Measurements from ENCODE around the gene IL15.
"Not testable (repeated sequence)": the region's sequence is repeated elsewhere in the genome, so short reads cannot be mapped to it uniquely, and the experiment has no call there.

Gene IL15

DNA sequence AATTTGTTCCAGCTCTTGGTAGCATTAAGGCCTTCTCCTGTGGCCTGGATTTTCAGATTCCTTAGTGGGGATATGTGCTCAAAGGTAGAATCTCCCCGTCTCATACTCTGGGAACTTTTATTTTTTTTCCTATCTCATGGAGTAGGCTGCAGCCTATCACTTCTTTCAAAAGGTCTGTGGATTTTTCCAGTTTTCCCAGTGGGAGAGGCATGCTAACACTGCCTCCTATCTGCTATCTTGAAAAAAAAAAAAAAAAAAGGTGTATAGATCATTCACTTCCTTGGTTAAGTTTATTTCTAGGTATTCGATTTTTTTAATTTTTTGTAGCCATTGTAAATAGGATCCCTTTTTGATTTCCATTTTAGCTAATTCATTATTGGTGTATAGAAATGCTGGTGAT, 67.1 kb downstream of the IL15 start:
- no peak for DNase-seq (ENCODE audit: low spot score)

DNA sequence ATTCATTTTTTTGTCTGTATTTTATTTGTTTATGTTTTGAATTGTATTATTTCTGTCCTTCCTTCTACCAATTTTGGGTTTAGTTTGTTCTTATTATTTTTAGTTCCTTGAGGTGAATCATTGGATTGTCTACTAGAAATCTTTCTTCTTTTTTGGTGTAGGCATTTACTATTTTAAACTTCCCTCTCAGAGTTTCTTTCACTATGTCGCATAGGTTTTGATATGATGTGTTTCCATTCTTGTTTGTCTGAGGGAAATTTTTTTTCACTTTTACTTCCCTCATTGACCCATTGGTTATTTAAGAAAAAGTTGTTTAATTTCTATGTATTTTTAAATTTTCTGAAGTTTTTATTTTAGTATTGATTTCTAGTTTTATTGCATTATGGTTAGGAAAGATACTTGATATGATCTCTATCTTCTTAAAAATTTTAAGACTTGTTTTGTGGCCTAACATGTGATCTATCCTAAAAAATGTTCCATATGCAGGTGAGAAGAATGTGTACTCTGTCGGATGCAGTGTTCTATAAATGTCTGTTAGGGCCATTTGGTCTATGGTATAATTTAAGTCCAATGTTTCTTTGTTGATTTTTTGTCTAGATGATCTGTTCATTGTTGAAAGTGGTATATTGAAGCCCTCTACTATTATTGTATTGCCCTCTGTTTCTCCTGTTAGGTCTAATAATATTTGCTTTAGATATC, 68.8 kb downstream of the IL15 start:
- no peak for DNase-seq (ENCODE audit: low spot score)

DNA sequence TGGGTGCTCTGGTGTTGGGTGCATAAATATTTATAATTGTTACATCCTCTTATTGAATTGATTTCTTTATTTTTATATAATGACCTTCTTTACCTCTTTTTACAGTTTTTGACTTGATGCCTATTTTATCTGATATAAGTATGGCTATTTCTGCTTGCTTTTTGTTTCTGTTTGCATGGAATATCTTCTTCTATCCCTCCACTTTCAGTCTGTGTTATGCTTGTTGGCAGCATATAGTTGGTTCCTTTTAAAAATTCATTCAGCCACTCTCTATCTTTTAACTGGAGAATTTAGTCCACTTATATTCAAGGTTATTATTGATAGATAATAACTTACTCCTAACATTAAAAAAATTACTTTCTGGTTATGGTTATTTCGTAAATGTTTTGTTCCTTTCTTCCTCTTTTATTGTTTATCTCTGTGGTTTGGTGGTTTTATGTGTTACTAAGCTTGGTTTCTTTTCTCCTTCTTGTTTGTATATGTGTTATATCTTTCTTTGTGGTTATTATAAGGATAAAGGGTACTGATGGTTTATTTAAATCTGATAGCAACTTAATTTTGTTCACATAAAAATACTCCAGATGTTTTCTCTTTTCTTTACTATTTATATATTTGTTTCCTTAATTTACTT, 69.5 kb downstream of the IL15 start:
- no peak for DNase-seq (ENCODE audit: low spot score)

DNA sequence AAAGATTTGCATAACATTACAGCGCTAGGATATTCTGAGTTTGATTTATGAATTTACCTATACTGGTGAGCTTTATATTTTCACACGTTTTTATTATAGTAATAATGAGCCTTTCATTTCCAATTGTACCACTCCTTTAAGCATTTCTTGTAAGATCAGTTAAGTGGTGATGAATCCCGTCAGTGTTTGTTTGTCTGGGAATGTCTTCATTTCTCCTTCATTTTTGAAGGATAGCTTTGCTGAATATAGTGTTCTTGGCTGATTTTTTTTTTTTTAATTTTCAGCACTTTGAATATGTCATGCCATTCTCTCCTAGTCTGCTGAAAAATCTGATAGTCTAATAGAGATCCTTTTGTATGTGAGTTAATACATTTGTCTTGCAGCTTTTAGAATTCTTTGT, 70.1 kb downstream of the IL15 start:
- no peak for DNase-seq (ENCODE audit: low spot score)

DNA sequence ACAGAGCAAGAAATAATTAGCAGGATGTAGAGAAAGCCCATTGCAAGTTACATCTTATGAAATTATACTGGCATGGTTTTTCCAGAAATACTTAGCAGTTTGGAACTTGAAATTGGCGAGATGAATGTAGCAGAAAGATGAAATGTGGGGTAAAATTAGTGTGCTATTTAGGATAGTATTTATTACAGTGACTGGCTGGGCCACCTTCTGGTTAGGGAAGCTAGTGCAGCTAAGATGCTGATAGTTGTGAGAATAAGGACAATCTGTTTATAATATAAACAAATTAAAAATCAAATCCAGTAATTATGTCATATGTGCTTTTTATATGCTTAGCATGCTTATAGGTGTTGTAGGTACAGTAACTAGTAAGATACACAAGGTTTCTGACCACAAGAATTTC, 74.8 kb downstream of the IL15 start:
- no peak for DNase-seq (ENCODE audit: low spot score)

DNA sequence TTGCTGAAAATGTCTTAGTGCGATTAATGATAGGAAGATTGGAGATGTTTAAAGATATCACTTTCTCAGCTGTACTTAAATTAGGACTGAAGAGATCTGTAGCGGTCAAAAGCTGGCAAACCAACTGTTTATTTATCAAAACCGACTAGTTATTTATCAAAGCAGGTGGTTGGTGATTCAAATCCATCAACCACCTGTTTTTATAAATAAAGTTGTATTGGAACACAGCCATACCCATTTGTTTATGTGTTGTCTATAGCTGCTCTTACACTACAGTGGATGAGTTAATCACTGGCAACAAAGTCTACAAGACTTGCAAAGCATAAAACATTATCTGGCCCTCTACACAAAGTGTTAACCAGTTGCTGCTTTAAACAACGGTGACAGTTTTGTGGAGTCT, 76.8 kb downstream of the IL15 start:
- no peak for DNase-seq (ENCODE audit: low spot score)

DNA sequence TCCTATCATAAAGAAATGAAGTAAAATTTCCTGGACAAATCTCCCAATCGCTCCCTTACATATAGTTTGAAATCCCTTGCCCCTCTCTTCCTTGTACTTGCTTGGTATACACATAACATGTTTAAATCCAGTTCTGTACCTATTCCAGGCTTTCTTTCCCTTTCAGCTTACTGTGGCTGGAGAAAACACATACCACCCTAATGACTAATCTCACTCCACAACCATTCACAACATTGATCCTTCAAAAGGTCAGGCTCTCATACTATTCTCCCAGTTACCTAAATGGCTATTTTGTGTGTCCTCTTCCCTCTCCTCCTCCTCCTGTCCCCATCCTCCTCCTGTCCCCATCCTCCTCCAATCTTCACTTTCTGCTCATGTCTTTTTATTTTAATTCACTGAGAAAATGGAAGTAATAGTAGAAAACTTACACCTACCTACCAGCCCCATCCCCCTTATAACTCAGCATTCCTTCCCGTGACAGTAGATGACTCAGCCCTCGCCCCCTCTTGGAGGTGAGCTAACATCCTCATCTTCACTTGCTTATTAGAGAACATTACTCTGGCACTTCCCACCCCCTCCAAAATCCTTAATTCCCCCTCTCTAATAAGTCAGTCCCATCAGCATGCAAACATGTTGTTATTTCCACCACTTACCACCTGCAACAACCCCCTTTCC, 77.5 kb downstream of the IL15 start:
- no peak for DNase-seq (ENCODE audit: low spot score)

DNA sequence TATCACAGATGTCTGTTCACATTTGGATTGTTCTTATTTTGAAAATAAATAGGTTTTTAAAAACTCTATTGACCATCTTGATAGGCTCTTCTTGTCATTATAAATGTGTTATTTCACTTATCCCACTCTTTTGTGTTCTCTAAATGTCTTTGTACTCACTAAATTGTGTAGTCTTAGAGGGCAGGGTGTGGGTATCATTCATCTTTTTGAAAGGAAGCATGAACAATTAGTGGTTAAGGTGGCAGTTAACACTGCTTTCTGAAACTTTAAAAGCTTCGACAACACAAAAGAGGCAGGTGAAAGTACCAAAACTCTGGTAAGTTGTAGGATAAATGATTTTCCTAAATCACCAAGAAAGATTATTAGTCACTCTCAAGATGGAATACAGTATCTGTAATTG, 83.2 kb downstream of the IL15 start:
- DNase-seq (ENCODE audit: low spot score) = no peak

DNA sequence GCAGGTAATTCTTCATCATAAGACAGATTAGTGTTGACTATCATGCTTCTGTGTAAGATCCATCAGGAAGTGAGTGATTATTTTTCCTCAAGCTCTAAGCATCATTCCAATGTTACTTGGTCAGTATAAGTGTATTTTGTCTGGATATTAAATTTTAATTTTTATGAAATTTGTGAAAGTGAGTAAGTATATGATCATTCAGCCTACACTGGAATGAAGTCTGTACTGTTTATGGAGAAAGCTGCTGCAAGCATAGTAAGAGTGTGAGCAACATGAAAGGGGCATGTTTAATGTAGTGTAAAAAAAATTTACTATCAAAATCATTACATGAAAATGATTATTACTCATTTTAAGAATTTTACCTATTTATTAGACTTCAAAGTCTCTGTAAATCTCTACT, 84.8 kb downstream of the IL15 start:
- no peak for DNase-seq (ENCODE audit: low spot score)

DNA sequence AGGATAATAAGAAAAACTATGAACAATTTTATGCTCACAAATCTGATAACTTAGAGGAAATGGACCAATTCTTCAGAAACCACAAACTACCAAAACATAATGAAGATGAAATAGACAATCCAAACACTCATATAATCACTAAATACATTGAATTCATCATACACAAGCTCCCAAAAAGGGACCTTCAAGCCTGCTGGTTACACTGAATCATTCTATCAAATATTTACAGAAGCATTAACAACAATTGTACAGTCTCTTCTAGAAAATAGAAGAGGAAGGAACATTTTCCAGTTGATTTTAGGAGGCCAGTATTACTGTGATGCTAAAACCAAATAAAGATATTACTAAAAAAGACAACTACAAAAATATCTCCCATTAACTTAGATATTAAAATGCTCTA, 88.3 kb downstream of the IL15 start:
- no peak for DNase-seq (ENCODE audit: low spot score)

DNA sequence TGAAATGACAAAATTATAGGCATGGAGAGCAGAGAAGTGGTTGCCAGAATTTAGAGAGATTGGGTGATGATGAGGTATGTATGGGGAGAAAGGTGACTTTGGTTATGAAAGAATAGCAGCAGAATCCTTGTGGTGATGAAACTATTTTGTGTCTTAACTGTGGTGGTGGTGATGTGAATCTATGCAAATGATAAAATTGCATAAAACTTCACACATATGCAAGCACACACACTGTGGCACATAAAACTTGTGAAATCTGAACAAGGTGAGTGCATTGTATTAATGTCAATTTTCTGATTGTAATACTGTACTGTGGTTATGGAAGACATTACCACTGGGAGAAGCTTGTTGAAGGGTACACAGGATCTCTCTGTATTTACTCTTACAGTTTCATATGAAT, 91.0 kb downstream of the IL15 start:
- DNase-seq (ENCODE audit: low spot score) = no peak

DNA sequence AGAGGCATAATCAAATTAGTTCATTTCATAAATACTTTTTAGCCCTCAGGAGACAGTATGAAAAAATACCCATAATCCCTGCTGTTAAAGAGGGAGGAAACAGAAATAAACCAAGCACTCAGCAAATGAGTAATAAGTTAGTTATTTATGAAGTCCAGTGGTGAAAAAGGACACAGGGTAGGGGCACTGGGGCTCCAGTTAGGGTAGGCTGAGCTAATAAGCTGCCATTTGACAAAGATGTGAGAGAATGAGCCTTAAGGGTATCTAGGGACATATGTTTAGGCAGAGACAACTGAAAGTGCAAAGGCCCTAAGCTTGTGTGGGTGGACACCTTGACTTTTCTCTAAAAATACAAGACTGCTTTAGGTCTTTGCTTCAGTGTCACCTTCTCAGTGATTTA, 94.4 kb downstream of the IL15 start:
- DNase-seq (ENCODE audit: low spot score) = no peak

DNA sequence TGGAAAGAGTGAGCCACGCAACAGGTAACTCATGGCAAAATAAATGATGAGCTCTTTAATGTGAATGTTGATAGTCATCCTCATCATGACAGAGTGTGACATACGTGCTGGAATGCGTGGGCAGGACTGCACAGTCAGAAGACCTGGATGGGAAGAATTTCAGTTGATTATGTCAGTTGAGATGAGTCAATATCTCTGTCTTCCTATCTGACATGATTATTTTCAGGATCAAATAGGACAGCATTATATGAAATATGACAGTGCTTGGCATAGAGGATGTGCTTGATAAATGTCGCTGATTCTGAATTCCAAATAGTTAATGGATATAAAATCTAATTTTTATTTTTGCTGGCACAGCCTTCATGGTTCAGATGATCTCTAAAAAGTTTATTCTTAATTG, 95.1 kb downstream of the IL15 start:
- no peak for DNase-seq (ENCODE audit: low spot score)

DNA sequence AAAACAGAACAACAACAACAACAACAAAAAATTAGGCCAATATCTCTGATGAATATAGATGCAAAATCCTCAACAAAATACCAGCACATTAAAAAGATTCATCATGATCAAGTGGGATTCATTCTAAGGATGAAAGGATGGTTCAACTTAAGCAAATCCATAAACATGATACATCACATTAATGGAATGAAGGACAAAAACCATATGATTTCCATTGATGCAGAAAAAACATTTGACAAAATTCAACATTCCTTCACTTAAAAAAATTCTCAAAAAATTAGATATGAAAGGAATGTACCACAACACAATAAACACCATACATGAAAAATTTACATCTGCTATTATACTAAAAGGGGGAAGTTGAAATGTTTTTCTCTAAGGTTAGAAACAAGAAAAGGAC, 103.3 kb downstream of the IL15 start:
- no peak for DNase-seq (ENCODE audit: low spot score)

DNA sequence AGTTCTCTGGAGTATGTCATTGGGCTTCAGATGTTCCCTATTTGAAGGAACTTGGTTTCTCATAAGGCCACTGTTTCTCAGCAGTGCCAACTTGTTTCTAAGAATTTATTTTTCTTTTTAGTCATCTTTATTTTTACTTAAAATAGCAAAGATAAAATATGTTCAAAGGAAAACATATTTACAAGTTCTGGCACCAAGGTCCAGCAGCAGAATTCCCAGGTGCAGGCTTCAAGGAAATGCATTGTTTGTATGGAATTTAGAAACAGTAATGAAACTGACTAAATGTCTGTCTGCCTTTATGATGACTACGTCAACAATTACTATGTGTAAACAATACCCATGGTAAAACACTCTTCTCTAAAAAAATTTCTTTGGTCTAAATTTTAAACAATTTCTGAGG, 109.6 kb downstream of the IL15 start:
- DNase-seq (ENCODE audit: low spot score) = no peak

DNA sequence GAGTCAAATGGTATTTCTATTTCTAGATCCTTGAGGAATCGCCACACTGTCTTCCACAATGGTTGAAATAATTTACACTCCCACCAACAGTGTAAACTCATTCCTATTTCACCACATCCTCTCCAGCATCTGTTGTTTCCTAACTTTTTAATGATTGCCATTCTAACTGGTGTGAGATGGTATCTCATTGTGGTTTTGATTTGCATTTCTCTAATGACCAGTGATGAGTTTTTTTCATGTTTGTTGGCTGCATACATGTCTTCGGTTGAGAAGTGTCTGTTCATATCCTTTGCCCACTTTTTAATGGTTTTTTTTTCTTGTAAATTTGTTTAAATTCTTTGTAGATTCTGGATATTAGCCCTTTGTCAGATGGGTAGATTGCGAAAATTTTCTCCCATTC, 115.4 kb downstream of the IL15 start:
- not testable (repeated sequence) for DNase-seq (ENCODE audit: low spot score)

DNA sequence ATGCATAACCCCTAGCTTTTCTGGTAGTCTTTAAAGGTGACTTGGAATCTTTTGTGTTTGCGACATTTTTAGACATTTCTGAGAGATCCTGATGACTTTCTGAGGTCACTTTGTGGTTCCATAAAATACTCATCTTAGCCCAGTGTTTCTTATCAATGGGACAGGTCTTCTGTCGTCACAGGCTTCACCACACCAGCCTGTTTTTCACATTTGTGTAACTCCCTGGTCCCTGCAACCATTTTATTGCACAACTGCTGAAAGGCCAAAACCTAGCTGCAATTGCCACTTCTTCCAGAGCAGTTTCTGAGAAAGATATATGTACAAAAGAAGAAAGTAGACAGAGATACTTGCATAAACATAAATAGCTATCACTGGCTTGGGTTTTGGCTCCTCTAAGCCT, 120.9 kb downstream of the IL15 start:
- DNase-seq (ENCODE audit: low spot score) = no peak

DNA sequence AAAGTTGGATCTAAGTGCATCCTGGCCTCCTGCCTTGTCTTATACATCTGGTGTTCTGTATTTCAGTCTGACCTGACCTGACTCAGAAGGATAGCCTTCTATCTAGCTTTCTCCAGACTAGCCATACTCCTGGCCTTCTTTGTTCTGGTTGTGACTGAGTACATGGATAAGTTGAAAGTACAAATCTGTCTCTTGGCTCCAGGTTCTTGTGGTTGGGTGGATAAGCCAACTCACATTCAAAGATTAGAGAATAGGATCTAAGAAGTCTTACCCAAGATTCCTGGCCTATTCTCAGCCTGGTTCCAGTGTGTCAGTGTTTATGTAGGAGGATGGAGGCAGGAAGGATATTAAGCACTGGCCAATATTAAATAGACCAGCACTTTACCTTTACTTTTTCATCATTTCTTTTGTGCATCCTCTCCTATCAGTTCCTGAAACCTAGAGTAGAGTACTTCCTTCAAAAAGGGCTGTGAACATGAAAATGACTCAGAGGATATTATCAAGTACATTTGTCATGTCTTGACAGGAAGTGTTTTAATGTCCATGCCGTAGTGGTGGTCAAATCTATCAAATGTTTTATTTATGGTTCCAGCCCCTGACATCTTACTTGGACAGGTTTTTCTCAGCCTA, 123.5 kb downstream of the IL15 start:
- no peak for DNase-seq (ENCODE audit: low spot score)

DNA sequence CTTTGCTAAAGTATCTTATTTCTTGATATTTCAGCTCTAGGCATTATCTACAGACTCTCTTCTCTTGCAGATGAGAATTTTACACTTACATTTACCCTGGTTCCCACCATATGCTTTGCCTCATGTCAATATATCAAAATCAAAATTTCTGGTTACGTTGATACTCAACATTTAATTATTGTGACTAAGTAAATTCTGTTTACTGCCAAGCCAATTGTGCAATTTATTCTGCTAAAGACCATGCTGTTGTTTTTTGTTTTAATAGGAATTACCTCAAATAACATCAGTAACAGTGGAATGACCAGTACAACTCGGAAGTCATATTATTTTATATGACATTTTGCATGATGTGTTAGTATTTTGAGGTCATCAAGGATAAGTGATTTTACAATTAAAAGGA, 125.5 kb downstream of the IL15 start:
- DNase-seq (ENCODE audit: low spot score) = no peak

DNA sequence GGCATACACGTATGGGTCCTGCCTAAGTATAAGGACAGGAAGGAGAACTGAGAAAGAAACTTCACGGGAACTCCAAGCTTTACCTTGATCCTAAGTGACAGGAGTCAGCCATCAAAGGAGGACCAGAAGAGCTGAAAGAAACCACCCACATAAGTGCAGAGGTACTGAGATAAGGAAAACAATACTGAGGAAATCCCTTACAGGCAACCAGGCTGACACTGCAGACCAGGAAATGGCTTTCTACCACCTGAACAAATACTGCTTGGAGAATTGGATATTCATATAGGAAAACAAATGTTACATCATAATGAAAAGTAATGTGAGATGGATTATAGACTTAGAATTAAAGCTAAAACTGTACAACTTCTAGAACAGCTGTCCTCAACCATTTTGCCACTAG, 127.0 kb downstream of the IL15 start:
- no peak for DNase-seq (ENCODE audit: low spot score)

DNA sequence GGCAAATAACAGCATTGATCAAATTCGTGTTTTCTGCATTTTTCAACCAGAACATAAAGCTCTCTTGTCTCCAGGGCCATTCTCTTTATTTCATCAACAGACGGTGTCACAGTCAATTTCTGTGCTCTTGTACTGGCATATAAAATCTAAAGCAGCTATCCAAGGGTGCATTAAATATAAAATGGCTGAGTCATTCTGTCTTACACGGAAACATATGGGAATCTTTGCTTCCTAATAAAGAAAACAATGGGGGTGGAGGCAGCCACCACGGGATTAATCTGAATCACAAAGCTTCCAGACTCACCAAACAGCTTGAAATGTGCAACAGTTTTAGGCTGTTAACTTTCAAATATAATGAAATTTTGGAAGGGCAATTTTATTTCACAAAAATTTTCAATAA, 132.6 kb downstream of the IL15 start:
- no peak for DNase-seq (ENCODE audit: low spot score)

DNA sequence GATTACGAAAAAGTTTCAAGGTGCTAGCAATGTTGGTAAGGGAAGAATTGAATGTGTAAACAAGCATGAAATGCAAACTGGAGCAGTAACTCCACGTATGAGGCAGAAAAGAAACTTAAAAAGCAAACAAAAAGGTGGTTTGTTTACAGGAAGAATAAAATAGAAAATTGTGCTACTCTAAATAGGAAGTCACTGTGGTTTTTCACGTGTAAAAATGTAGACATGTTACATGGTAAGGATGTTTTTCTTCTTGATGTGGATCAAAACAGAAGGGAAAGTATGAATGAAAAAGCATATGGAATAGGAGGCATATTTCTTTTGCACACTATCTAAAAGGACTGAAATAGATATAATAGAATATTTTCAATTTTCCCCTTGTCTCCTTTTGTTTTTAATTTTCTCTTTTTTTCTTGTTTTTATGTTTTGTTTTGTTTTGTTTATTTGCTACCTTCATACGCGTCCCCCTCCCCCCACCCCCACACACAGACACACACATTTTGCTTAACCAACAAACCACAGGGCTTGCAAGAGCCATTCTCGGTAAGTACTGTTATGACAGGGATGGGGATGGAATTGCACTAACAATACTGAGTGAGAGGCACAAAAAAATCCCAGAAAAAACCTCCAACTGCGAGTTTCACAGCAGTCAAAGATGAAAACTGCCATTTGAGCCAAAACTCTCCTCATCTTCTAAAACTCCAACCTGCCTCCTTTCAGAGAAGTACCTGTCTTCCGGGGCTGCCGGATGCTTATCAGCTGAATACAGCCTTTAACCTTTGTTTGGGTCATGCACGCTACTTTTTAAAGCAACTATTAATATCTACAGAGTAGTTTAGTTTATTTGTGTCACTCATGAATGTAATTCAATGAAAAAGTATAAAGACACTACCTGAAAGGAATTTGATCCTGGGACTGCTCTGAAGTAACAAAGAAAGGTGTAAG, 135.8 kb downstream of the IL15 start:
- DNase-seq (ENCODE audit: low spot score) = no peak
